HUES48 (cell line): ENCODE data around the gene FLT4.

ENCODE experiments used
- H3K27ac ChIP-seq: one replicate; pipeline ENCODE4 v1.7.0; 2013; ENCODE audit warnings: low read depth, low read length, inconsistent platforms
- H3K27me3 ChIP-seq: 2 replicates; pipeline ENCODE4 v1.6.1; 2013; ENCODE audit warnings: mild to moderate bottlenecking, low read length; ENCODE audit not compliant: control insufficient read depth, insufficient read depth
- H3K36me3 ChIP-seq: 2 replicates; pipeline ENCODE4 v1.6.1; 2013; ENCODE audit warnings: low read length; ENCODE audit not compliant: control insufficient read depth, insufficient read depth
- H3K4me1 ChIP-seq: 2 replicates; pipeline ENCODE4 v1.6.1; 2013; ENCODE audit warnings: mild to moderate bottlenecking, low read length; ENCODE audit not compliant: control insufficient read depth, insufficient read depth
- H3K4me3 ChIP-seq: 2 replicates; pipeline ENCODE4 v1.5.1; 2013; ENCODE audit warnings: mild to moderate bottlenecking, low read depth, low read length
- H3K9ac ChIP-seq: 2 replicates; pipeline ENCODE4 v1.6.1; 2013; ENCODE audit warnings: mild to moderate bottlenecking, low read depth, low read length, moderate library complexity
- H3K9me3 ChIP-seq: 2 replicates; pipeline ENCODE4 v1.6.1; 2013; ENCODE audit warnings: low read length; ENCODE audit not compliant: control insufficient read depth, insufficient read depth

Gene FLT4

GRCh38 chr5:180640861-180641565 lies 8.4 kb downstream of the FLT4 start:
- Histone ChIP-seq H3K9me3 (no peaks in the 10 kb centered on the region), H3K4me1 (no peaks in the 10 kb centered on the region), H3K9ac (no peak overlapping the region), H3K4me3 (no peak overlapping the region), H3K27me3 (no peaks in the 10 kb centered on the region), H3K36me3 (no peaks in the 10 kb centered on the region), H3K27ac (no peak overlapping the region)

GRCh38 chr5:180640611-180640860 lies 8.9 kb downstream of the FLT4 start:
- H3K36me3 ChIP-seq, result no peaks in the 10 kb centered on the region
- H3K27ac ChIP-seq, result no peak overlapping the region
- no peaks in the 10 kb centered on the region for H3K27me3 ChIP-seq
- H3K9me3 ChIP-seq, result no peaks in the 10 kb centered on the region
- no peak overlapping the region for H3K4me3 ChIP-seq
- no peaks in the 10 kb centered on the region for H3K4me1 ChIP-seq
- H3K9ac ChIP-seq, result no peak overlapping the region

- H3K9me3 ChIP-seq, result no peaks in the 10 kb centered on the region
- no peak overlapping the region for H3K4me3 ChIP-seq
- H3K27ac ChIP-seq, result no peak overlapping the region
- H3K9ac ChIP-seq, result no peak overlapping the region
- H3K36me3 ChIP-seq, result no peaks in the 10 kb centered on the region
- H3K27me3 ChIP-seq, result no peaks in the 10 kb centered on the region
- no peaks in the 10 kb centered on the region for H3K4me1 ChIP-seq
Observed at GRCh38 chr5:180639741-180640610, 9.4 kb downstream of the FLT4 start.

GRCh38 chr5:180639287-180639686 lies 10.1 kb downstream of the FLT4 start:
- no peaks in the 10 kb centered on the region for H3K9me3 ChIP-seq
- no peaks in the 10 kb centered on the region for H3K4me1 ChIP-seq
- no peak overlapping the region for H3K27ac ChIP-seq
- H3K27me3 ChIP-seq, result no peaks in the 10 kb centered on the region
- H3K36me3 ChIP-seq, result no peaks in the 10 kb centered on the region
- no peak overlapping the region for H3K9ac ChIP-seq
- H3K4me3 ChIP-seq, result no peak overlapping the region

- H3K36me3 ChIP-seq, result no peaks in the 10 kb centered on the region
Observed at GRCh38 chr5:180637962-180638680, 11.3 kb downstream of the FLT4 start.

GRCh38 chr5:180636403-180637075 lies 12.9 kb downstream of the FLT4 start:
- no peaks in the 10 kb centered on the region for H3K4me1 ChIP-seq

More at GRCh38 chr5:180637962-180638680, 11.3 kb downstream of the FLT4 start:
- H3K4me1 ChIP-seq, result no peaks in the 10 kb centered on the region
- H3K27ac ChIP-seq, result no peak overlapping the region
- H3K27me3 ChIP-seq, result no peaks in the 10 kb centered on the region
- no peak overlapping the region for H3K9ac ChIP-seq
- H3K4me3 ChIP-seq, result no peak overlapping the region
- H3K9me3 ChIP-seq, result no peaks in the 10 kb centered on the region

GRCh38 chr5:180636016-180636402 lies 13.4 kb downstream of the FLT4 start:
- H3K27me3 ChIP-seq, result no peaks in the 10 kb centered on the region
- H3K36me3 ChIP-seq, result no peaks in the 10 kb centered on the region
- no peak overlapping the region for H3K4me3 ChIP-seq
- H3K9me3 ChIP-seq, result no peaks in the 10 kb centered on the region
- H3K27ac ChIP-seq, result no peak overlapping the region
- H3K9ac ChIP-seq, result no peak overlapping the region
- H3K4me1 ChIP-seq, result no peaks in the 10 kb centered on the region

More at GRCh38 chr5:180636403-180637075, 12.9 kb downstream of the FLT4 start:
- no peaks in the 10 kb centered on the region for H3K27me3 ChIP-seq
- H3K36me3 ChIP-seq, result no peaks in the 10 kb centered on the region
- no peak overlapping the region for H3K9ac ChIP-seq
- no peak overlapping the region for H3K4me3 ChIP-seq
- no peak overlapping the region for H3K27ac ChIP-seq
- no peaks in the 10 kb centered on the region for H3K9me3 ChIP-seq

- H3K9me3 ChIP-seq, result no peaks in the 10 kb centered on the region
- H3K4me3 ChIP-seq, result no peak overlapping the region
- no peak overlapping the region for H3K9ac ChIP-seq
- no peaks in the 10 kb centered on the region for H3K36me3 ChIP-seq
- no peaks in the 10 kb centered on the region for H3K27me3 ChIP-seq
- no peaks in the 10 kb centered on the region for H3K4me1 ChIP-seq
- H3K27ac ChIP-seq, result no peak overlapping the region
Observed at GRCh38 chr5:180633283-180634177, 15.9 kb downstream of the FLT4 start.

GRCh38 chr5:180632768-180633167 lies 16.6 kb downstream of the FLT4 start:
- Histone ChIP-seq H3K9ac (no peak overlapping the region), H3K27ac (no peak overlapping the region)

More at GRCh38 chr5:180632768-180633167, 16.6 kb downstream of the FLT4 start:
- H3K4me1 ChIP-seq, result no peaks in the 10 kb centered on the region
- H3K9me3 ChIP-seq, result no peaks in the 10 kb centered on the region
- H3K36me3 ChIP-seq, result no peaks in the 10 kb centered on the region
- no peaks in the 10 kb centered on the region for H3K27me3 ChIP-seq
- H3K4me3 ChIP-seq, result no peak overlapping the region
